NCI-H748 treated with DMSO at 0.1 percent for 48 hours (cell line): ENCODE measurements around the gene GOSR1.
"Not testable (repeated sequence)": the region's sequence is repeated elsewhere in the genome, so short reads cannot be mapped to it uniquely, and the experiment has no call there.

ENCODE experiments used
- DNase-seq: peaks from one replicate; lab custom pipeline; 2025; lab: John Stamatoyannopoulos, UW

Gene GOSR1

DNA sequence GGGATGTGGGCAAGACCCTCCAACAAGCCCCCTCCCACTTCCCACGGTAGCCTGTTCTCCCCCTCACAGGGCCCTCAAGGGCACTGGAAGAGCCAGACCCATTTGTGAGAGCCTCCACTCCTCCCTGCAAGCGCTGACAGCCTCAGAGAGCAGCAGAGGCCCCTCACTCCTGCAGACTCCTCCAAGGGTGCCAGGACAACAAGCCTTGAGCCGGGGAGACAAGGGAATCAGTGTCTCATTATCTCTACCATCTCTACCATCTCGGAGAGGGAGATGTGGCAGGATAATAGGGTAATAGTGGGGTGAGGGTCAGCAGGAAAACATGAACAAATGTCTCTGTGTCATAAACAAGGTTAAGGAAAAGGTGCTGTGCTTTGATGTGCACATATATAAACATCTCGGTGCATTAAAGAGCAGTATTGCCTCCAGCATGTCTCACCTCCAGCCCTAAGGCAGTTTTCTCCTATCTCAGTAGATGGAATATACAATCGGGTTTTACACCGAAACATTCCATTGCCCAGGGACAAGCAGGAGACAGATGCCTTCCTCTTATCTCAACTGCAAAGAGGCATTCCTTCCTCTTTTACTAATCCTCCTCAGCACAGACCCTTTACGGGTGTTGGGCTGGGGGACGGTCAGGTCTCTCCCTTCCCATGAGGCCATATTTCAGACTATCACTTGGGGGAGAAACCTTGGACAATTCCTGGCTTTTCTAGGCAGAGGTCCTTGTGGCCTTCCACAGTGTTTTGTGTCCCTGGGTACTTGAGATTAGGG lies 86.1 kb downstream of the GOSR1 start:
- not testable (repeated sequence) for DNase-seq

DNA sequence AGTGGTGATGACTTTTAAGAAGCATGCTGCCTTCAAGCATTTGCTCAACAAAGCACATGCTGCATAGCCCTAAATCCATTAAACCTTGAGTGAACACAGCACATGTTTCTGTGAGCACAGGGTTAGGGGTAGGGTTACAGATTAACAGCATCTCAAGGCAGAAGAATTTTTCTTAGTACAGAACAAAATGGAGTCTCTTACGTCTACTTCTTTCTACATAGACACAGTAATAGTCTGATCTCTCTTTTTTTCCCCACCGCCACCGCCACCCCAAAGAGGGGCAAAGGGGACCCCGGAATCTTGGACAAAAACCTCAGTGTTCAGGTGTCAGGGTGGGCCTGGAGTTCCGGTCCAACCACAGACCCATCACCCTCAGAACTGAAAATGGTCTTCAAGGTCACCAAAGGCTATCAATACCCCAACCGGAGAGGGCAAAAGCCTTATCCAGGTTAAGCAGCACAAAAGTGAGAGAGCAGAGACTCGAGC lies 86.7 kb downstream of the GOSR1 start:
- not testable (repeated sequence) for DNase-seq

DNA sequence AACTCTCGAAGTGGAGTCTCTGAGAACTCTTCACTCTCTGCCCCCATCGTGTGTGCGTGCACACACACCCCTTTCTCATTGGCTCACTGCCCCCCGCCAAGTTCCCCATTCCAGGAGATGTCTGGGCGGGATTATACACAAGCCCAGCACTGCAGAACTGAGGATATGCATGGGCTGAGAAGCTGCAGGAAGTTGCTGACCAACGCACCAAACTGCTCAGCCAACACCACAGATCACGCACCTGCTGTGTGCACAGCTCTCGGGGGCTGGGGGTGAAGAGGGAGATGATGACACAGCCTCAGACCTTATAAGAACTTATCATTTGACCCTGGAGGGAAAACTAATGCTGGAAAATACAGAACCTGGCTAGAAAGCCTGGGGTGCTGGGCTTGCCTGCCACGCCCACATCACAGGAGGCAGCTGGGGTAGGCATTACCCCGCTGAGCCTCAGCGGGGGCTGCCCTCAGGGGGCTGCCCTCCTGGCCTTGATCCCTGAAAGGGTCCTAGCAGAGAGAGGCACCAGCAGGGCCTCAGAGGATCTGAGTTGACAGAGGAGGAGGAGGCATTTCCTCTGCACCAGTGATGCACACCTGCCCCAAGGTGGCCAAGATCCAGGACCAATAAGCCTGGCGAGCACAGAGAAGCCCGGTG lies 87.3 kb downstream of the GOSR1 start:
- DNase-seq = not testable (repeated sequence)

DNA sequence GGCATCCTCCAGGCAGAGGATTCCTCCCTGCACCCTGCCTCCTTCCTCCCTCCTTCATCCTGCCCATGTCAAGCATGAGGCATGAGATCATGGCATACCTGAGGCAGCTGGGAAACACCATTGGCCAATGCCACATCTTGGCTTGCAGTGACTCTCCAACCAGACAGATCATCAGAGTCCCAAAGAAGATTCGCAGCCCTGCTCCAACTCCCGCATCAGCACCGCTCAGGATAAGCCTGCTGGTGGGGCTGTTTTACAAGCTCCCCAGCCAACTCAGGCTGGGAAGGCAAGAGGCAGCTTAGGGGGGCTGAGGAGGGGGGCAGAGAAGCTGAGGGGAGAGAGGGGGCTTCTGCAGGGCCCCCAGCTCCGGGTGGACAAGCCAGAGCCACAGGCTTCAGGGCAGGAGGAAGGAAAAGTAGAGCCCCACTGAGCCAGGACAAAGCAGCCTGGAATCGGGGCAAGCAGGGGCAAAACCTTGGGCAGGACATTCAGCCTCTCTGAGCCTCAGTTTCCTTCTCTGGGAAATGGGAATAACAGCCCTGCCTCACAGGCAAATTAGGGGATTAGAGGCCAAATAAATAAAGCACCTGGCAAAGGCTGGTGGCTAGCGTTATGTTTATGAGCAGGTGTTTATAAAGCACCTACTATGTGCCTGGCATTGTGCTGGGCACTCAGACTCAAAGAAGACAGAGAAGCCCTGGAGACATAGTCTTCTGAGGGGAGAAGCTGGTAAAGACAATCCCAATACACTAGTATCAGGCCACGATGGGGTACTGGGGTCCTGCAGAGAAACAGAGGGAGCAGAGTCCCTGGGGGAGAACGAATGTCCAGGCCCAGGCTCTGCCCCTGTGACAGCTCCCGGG lies 88.1 kb downstream of the GOSR1 start:
- no peak for DNase-seq

DNA sequence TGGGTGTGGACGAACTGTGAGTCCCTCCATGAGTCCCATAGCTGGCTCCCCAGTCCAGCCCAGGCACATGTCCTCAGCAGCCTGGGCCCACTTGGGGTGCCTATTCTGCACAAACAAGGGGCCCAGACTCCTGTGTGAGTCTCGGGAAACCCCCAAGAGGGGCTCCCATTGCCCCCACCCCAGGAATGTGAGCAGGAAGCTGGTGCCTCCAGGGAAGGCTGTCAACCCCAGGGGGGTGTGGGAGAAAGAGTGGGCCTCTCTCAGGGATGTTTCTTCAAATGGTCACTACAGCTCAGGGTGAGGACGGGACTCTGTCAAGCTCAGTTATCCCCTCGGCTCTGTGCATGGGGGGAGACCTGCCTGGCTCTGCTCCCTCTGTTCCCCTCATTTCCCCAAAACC lies 88.9 kb downstream of the GOSR1 start:
- not testable (repeated sequence) for DNase-seq

DNA sequence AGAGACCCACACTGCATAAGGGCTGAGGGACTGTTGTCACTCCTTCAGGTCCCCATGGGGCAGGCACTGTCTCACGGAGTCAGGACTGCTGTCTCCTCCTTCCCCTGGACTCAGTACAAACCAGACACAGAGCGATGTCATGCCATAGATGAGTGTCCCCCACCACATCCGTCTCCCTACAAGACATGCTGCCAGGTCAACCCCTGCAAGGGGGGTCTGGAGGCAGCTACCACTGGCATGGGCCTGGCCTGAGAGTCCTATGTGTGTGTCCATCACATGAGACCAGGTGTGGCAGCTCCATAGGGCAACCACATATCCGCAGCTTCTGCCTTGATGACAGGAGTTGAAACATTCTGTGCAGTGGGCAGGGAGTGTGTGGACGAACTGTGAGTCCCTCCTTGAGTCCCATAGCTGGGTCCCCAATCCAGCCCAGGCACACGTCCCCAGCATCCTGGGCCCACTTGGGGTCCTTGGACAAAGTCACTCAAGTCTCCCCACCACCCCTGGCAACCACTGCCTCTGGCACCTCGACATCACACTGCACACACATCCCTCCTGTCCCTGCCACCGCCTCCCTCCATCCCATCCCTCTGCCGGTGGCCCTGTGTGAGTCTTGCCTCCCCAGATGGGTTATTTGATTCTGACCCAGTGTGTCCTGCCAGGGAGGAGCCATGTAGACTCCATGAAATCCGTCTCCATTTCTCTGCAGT lies 89.5 kb downstream of the GOSR1 start:
- not testable (repeated sequence) for DNase-seq

DNA sequence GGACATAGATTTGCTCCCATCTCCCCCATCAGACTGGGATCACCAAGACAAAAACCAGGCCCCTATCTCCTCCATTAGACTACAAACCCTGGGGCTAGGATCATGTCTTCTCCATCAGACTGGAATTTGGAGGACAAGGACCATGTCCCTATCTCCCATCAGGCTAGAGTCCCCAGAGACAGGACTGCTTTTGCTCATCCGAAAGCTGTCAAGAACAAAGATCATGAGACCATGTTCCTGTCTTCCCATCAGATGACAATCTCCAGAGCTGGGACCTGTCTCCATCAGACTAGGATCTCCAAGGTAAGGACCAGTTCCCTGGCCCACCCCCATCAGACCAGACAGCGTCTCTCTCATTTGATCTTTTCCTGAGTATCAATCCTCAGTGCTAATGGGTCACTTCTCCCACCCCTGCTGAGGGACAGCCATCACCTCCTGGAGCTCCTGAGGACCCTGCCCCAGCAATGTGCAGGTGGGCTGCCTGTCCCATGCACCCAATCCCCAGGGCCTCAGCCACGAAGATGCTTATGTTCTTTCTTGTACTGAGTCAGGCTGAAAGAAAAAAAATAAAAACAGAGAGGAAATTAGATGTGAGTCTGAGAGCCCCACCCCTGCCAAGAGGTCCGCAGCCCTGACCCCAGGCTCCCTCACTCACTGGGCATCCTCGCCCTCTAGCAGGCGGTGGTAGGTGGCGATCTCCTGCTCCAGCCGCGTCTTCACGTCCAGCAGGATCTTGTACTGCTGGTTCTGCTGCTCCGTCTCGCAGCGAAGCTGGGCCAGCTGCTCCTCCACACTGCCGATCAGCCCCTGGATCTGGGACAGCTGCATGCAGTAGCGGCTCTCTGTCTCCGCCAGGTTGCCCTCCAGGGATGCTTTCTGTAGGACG lies 90.3 kb downstream of the GOSR1 start:
- DNase-seq = no peak

DNA sequence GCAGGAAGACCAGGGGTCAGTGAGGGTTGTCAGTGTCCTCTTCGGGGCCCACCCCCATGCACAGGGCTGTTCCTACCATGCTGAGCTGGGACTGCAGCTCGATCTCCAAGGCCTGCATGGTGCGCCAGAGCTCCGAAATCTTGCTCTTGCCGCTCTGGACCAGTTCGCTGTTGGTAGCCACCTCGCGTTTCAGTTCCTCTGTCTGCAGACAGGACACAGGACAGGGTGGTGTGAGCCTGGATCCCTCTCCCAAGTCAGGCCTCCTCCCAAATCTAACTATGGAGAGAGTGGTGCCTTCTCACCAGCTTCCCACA lies 90.9 kb downstream of the GOSR1 start:
- DNase-seq = no peak

DNA sequence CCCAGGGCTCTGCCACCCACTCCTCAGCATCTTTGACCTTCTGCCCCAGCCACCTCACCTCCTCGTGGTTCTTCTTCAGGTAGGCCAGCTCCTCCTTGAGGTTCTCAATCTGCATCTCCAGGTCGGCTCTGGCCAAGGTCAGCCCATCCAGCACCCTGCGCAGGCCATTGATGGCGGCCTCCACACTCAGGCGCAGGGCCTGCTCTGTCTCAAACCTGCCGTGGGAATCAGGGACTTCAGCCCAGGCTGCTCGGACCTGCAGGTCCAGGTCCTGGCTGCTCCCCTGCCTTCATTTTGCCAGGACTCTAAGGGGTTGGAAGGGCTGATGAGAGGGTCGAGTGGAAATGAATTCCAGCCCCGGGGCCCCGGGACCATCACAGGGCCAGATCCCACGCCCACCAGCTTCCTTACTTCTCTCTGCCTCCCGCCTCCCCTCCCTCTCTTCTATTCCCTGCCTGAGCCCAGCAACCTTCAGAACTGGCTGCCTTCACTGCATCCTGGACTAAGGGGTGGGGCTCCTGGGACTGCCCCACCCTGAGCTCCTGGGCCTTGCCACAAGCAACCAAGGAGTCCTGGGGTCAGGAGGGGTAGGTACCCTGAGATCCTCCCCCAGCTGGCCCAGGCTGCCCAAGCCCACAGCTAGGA lies 92.4 kb downstream of the GOSR1 start:
- not testable (repeated sequence) for DNase-seq

DNA sequence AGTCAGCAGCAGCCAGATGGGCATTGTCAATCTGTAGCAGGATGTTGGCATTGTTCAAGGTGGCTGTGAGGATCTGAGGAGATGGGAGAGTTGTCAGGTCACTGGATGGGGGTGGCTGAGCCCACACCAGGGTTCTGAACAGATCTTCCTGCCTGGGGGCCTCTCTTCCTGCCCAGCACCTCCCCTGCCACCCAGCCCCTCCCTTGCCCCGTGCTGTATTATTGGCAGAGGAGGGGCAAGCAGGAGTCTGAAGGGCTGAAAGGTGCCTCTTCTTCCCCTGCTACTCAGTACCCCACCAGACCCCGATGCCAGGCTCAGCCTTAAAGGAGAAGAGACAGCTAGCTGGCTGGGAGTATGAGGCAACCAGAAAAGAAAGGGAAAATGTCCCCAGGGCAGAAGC lies 93.0 kb downstream of the GOSR1 start:
- no peak for DNase-seq

DNA sequence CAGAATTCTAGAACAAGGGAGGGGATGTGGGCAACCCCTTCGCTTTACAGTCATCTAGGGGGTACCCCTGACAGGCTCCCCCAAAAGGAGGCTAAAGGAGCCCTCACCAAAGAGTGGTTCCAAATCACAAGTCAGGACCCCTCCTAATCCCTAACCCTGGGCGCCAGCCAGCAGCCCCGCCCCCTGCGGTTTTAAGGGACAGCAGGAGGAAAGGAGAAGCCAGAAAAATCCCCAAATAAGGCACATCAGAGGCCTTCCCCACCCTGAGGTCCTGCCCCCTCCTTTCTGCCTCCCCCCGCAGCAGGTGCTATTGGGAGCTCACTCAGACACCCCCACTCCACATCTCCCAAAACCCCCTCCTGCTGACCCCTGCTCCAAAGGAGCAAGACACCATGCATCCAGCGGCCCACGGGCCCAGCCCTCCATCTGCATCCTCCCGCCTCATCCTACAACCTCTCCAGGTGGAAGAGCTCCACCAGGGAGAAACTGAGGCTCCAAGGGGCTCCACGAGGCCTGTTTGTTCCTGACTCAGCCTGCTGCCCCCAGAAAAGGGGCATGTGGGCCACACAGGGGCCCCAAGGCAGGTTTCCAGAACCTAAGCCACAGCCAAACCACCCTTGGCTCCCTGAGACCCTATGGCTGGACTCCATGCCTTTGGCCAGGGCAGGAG lies 93.5 kb downstream of the GOSR1 start:
- DNase-seq = no peak

DNA sequence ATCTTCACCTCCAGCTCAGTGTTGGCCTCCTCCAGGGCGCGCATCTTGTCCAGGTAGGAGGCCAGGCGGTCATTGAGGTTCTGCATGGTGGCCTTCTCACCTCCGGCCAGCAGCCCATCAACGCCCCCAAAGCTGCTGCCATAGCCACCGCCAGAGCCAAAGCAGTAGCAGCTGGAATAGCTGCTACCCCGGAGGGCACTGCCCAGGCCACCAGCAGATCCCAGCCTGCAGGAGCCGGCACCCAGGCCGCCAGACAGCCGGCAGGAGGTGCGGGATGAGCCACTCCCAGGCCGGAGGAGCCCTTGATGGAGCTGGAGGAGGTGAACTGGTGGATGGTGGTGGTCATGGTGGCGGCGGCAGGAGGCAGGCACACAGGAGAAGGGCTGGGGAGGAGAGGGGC lies 94.2 kb downstream of the GOSR1 start:
- DNase-seq = not testable (repeated sequence)

DNA sequence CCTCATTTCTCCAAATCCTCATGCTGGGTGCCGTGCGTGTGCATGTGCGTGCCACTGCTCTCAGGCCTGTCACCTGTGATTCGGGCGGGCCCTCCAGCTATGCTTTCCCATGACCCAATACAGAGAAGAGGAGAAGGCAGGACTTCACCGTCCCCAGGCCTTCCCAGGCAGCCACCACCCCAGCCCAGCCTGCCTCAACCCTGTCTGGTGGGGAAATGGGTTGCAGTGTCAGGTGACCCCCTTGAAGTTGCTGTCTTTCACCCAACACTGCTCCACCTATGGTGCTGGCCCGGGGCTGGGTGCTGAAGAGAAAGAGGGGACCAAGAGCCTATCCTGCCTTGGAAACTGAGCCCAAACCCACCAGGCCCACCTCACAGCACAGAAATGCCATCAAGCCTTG lies 94.7 kb downstream of the GOSR1 start:
- no peak for DNase-seq

DNA sequence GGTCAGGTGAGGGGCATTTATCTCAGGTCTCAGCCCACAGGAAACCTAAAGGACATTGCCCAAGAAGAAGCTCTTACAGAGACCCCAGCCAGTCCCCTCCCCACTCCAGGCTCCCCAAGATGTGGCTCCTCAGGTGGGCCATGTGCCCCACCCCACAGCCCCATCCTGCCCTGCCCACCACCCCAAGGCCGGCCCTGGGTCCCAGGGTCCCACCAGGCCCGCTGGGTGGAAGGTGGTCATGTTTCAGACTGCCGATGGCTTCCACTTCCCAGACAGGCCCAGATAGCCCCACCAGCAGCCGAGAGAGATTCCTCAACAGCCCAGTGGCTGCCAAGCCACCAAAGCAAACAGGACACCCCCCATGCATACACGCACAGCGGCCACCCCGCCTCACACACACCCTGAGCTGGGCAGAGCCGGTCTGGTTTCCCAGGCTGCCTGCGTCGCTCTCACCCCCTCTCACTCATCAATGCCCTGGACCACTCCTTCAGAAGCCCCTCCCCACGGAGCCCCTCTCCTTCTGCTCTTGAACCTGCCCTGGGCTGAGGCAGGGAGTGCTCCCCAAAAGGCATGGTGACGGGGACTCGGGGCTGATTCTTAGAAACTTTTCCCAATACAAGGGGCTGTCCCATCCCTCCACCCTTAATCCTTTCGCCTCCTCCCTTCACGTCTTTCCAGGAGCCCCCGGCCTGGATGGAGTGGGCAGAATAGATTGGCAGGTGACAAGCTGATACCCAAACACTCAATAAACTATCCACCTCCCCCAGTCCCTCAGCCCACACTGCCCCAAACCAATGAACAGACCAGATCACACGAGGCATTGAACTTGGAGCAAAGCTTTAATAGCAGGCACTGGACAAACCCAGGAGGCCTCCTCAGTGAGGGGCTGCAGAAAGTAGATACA lies 95.7 kb downstream of the GOSR1 start:
- not testable (repeated sequence) for DNase-seq

DNA sequence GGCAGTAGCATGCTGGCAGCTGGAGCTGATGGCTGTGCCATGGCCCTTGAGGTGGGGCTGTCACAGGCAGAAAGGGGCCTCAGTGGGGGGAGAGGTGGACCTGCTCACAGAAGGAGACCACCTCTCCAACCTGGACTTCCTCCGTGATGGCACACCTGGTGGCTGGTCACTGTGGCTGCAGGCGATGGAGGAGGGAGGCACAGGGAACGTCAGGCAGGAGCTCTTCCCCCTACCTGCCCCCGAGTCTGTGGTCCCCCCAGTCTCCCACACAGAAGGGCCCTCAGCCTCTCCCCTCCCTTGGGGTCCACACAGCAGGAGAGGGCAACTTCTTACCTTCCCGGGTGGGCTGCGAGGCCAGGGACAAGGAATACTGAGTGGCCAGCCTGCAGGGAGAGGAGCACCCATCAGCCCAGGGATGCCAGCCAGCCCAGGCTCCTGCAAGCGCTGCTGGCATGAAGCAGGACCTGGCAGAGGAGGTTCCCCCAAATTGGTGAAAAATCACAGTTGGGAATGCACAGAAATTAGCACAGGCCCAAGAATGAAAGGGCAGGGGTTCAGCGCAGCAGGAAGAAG lies 96.5 kb downstream of the GOSR1 start:
- DNase-seq = no peak

DNA sequence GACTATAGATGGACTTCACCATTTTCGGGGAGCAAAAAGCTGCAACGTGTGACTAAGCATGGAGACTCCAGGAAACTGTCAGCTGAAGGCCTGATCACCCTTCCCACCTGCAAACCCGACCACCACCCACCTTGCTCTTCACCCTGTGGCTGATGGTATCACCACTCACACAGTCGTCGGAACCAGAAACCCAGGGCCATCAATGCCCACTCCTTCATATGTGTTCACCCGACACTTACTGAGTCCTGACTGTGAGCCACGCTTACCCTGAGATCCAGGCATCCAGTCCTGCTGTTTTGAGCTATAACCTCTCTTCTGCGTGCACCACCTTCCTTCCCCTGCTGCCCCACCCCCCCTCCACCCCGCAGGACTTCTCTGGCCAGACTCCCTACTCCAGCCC lies 97.1 kb downstream of the GOSR1 start:
- DNase-seq = not testable (repeated sequence)

DNA sequence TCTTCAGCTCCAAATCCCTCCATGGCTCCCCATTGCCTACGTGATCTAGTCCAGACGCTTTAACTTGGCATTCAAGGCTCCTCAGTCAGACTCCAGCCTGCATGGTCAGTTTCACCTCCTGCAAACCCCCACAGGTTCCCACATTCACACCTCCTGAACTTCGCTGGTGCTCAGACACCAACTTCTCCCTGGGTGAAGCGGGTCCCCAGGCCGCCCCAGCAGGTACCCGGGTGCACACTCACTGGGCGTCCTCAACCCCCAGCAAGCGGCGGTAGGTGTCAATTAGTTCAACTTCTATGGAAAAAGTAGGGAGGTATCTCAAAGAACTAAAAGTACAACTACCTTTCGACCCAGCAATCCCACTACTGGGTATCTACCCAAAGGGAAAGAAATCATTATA lies 97.6 kb downstream of the GOSR1 start:
- DNase-seq = not testable (repeated sequence)

DNA sequence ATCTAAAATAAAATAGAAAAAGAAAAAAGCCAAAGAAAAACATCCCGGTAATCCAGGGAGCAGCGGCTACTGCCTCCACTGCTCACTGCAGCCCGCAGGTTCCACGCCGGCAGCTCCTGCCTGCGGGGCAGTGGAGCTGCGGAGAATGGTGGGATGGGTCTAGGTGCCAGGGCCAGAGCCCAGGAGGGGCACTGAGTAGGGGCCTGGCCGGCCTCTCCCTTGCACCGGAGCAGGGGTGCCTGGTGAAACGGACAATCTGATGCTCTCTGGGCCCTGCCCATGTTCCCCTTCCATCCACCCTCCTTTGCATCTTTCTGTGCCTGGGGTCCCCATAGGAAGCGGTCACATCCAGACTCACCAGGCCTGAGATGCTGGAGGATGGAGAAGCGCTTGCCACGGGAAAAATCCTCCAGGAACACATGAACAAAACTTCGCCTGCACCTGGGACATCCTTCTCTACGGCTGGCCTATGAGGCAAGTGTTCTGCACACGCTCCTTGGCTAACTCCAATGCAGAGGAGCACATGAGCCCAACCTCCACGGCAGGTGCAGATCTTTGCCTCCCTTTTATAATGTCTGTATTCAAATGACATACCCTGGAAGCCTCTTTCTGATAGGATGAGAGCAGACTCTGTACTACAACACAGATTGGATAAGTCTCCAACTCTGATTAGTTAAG lies 98.6 kb downstream of the GOSR1 start:
- not testable (repeated sequence) for DNase-seq
